ENCODE results near the gene MED8. TPM values are rescaled to one million over a fixed set of nuclear protein-coding genes. Genes with fewer than 3 reads are reported as not detected.
A peak's percentile ranks its signal among the peaks of the same experiment; 100 is the strongest.

Gene MED8
- total and polyA plus RNA-seq, 5 donors from 2014 or later = 18.4 to 51.3 (median 45.9) TPM

DNA sequence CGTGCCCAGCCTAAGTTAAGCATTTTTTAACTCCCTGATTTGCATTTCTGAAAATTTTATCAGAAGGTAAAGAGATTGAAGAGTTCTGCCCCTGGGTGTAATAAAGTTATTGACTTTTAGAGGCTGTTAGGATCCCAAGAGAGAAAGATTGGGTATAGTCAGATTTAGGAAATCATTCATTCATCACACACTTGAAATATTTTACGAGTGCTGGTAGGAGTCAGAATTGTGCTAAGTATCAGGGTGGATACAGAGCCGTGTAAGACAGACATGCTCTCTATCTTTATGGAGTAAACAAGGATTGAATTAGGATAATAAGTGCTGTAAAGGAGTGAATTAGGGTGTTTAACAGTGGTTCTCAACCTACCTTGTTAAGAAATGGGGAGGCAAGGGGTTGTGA is 3.1 kb upstream of the MED8 start:
- Mint-ChIP-seq H3K27me3 (no peaks in the 10 kb centered on the region), H3K27ac (peak overlapping the region in 2 of 3 donors; percentile 22 to 39), H3K4me1 (peaks cover 19 to 57% (median 44%) of the 10 kb centered on the region in 4 donors), H3K4me3 (peak overlapping the region in 2 of 4 donors; percentile 63 to 83), H3K36me3 (peaks cover 11% of the 10 kb centered on the region), H3K9me3 (no peaks in the 10 kb centered on the region)
- H3K9me3 ChIP-seq (ENCODE audit: control insufficient read depth in 2 of 2, low read length in 2 of 2) = no peaks in the 10 kb centered on the region
- H3K4me3 ChIP-seq (ENCODE audit: low read depth, low read length) = no peak overlapping the region
- DNase-seq (no peak), ATAC-seq (ENCODE audit: low read depth in 2 of 2) (no peak)
- peaks cover 10% of the 10 kb centered on the region for H3K36me3 ChIP-seq (ENCODE audit: control insufficient read depth, insufficient read depth, low read length)
- H3K27me3 ChIP-seq (ENCODE audit: control insufficient read depth, insufficient read depth, low read length) = no peaks in the 10 kb centered on the region
- no peak overlapping the region for H3K27ac ChIP-seq (ENCODE audit: insufficient read depth, low read length, poor library complexity, severe bottlenecking)
- H3K4me1 ChIP-seq (ENCODE audit: control insufficient read depth, insufficient read depth, low read length, poor library complexity, severe bottlenecking) = peaks cover 17% of the 10 kb centered on the region

GRCh38 chr1:43388613-43389012 is 987 bp downstream of the MED8 start:
- no peaks in the 10 kb centered on the region for H3K9me3 ChIP-seq (ENCODE audit: control insufficient read depth in 2 of 2, low read length in 2 of 2)
- peaks cover 23% of the 10 kb centered on the region for H3K36me3 Mint-ChIP-seq
- H3K27me3 Mint-ChIP-seq = no peaks in the 10 kb centered on the region
- H3K27ac ChIP-seq (ENCODE audit: insufficient read depth, low read length, poor library complexity, severe bottlenecking) = peak overlapping the region; percentile 75
- no peak for ATAC-seq (ENCODE audit: low read depth in 2 of 2)
- peak overlapping the region; percentile 94 for H3K4me3 ChIP-seq (ENCODE audit: low read depth, low read length)
- peaks cover 20% of the 10 kb centered on the region for H3K4me1 ChIP-seq (ENCODE audit: control insufficient read depth, insufficient read depth, low read length, poor library complexity, severe bottlenecking)
- no peak for DNase-seq
- H3K36me3 ChIP-seq (ENCODE audit: control insufficient read depth, insufficient read depth, low read length) = peaks cover 40% of the 10 kb centered on the region
- peak overlapping the region; percentile 32 to 100 (median 99) for H3K27ac Mint-ChIP-seq
- H3K4me1 Mint-ChIP-seq = peaks cover 19 to 62% (median 37%) of the 10 kb centered on the region in 4 donors
- peak overlapping the region; percentile 96 to 100 (median 100) for H3K4me3 Mint-ChIP-seq
- no peaks in the 10 kb centered on the region for H3K27me3 ChIP-seq (ENCODE audit: control insufficient read depth, insufficient read depth, low read length)
- H3K9me3 Mint-ChIP-seq = no peaks in the 10 kb centered on the region

DNA sequence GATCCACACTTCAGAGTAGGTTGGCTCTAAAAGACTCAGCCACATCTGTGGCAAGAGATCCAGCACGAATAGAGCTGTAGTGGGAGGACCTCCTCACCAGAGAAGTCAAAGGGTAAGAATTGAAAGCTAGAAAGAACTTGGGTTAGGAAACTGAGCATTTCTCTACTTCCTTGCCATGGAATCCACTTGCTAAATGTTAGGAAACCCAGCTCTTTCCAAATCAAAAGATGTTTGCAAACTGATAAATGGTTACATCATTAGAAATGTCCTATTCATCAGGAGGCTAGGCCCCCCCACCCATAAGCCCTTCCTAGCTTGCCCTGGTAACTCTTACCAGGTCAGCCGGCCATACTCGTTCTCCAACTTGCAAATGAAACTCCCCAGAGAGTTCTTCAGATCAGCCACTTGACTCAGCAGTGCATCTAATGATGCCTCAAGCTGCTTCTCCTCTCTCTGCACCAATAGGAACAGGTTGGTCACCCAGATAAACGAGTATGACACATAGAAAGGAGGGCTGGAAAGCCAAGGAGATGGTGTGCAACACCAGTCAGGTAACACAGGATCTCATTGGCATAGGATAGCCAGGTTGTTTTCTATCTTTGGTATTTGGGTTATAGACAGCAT is 1.5 kb downstream of the MED8 start:
- Mint-ChIP-seq H3K27ac (peak overlapping the region; percentile 32 to 100 (median 99)), H3K9me3 (no peaks in the 10 kb centered on the region), H3K36me3 (peaks cover 23% of the 10 kb centered on the region), H3K4me1 (peaks cover 18 to 61% (median 33%) of the 10 kb centered on the region in 4 donors), H3K4me3 (peak overlapping the region; percentile 96 to 100 (median 100)), H3K27me3 (no peaks in the 10 kb centered on the region)
- no peak overlapping the region for H3K27ac ChIP-seq (ENCODE audit: insufficient read depth, low read length, poor library complexity, severe bottlenecking)
- ATAC-seq (ENCODE audit: low read depth in 2 of 2) (no peak), DNase-seq (no peak)
- H3K4me3 ChIP-seq (ENCODE audit: low read depth, low read length) = peak overlapping the region; percentile 94
- H3K27me3 ChIP-seq (ENCODE audit: control insufficient read depth, insufficient read depth, low read length) = no peaks in the 10 kb centered on the region
- peaks cover 20% of the 10 kb centered on the region for H3K4me1 ChIP-seq (ENCODE audit: control insufficient read depth, insufficient read depth, low read length, poor library complexity, severe bottlenecking)
- peaks cover 45% of the 10 kb centered on the region for H3K36me3 ChIP-seq (ENCODE audit: control insufficient read depth, insufficient read depth, low read length)
- H3K9me3 ChIP-seq (ENCODE audit: control insufficient read depth in 2 of 2, low read length in 2 of 2) = no peaks in the 10 kb centered on the region

GRCh38 chr1:43386676-43387075 is 2.9 kb downstream of the MED8 start:
- Histone ChIP-seq H3K4me3 (ENCODE audit: low read depth, low read length) (no peak overlapping the region), H3K27ac (ENCODE audit: insufficient read depth, low read length, poor library complexity, severe bottlenecking) (no peak overlapping the region), H3K27me3 (ENCODE audit: control insufficient read depth, insufficient read depth, low read length) (no peaks in the 10 kb centered on the region), H3K9me3 (ENCODE audit: control insufficient read depth in 2 of 2, low read length in 2 of 2) (no peaks in the 10 kb centered on the region), H3K4me1 (ENCODE audit: control insufficient read depth, insufficient read depth, low read length, poor library complexity, severe bottlenecking) (peaks cover 20% of the 10 kb centered on the region), H3K36me3 (ENCODE audit: control insufficient read depth, insufficient read depth, low read length) (peaks cover 59% of the 10 kb centered on the region)
- Mint-ChIP-seq H3K27ac (peak overlapping the region in 2 of 3 donors; percentile 20 to 68), H3K27me3 (no peaks in the 10 kb centered on the region), H3K36me3 (peaks cover 28% of the 10 kb centered on the region), H3K4me3 (peak overlapping the region in 1 of 4 donors; percentile 96), H3K9me3 (no peaks in the 10 kb centered on the region), H3K4me1 (peaks cover 12 to 59% (median 28%) of the 10 kb centered on the region in 4 donors)
- ATAC-seq (ENCODE audit: low read depth in 2 of 2) (no peak), DNase-seq (no peak)

DNA sequence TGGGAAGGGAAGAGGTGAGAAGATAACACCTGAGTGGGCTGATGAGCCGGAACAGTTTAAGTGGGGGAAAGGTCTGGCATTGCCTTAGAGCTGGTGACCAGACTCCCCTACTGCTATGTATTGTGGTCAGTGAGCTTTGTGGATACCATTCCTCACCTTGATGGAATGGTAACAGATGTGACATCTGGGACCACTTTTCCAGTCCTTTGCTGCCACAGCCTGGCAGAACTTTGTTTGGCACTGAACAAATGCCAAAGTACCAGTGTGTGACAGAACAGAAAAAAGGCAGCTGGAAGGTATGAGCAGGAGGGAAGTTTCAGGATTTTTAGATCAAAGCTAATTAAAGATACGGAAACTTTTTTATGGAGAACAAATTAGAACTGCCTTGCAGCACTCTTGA is 6.2 kb downstream of the MED8 start:
- Mint-ChIP-seq H3K4me1 (peaks cover 5 to 31% (median 9%) of the 10 kb centered on the region in 4 donors), H3K4me3 (no peak overlapping the region), H3K36me3 (peaks cover 38% of the 10 kb centered on the region), H3K9me3 (no peaks in the 10 kb centered on the region), H3K27me3 (no peaks in the 10 kb centered on the region), H3K27ac (peak overlapping the region in 1 of 3 donors; percentile 76)
- Histone ChIP-seq H3K27ac (ENCODE audit: insufficient read depth, low read length, poor library complexity, severe bottlenecking) (no peak overlapping the region), H3K27me3 (ENCODE audit: control insufficient read depth, insufficient read depth, low read length) (no peaks in the 10 kb centered on the region), H3K36me3 (ENCODE audit: control insufficient read depth, insufficient read depth, low read length) (peaks cover 63% of the 10 kb centered on the region), H3K9me3 (ENCODE audit: control insufficient read depth in 2 of 2, low read length in 2 of 2) (no peaks in the 10 kb centered on the region), H3K4me3 (ENCODE audit: low read depth, low read length) (no peak overlapping the region), H3K4me1 (ENCODE audit: control insufficient read depth, insufficient read depth, low read length, poor library complexity, severe bottlenecking) (peaks cover 10% of the 10 kb centered on the region)
- DNase-seq (no peak), ATAC-seq (ENCODE audit: low read depth in 2 of 2) (no peak)

DNA sequence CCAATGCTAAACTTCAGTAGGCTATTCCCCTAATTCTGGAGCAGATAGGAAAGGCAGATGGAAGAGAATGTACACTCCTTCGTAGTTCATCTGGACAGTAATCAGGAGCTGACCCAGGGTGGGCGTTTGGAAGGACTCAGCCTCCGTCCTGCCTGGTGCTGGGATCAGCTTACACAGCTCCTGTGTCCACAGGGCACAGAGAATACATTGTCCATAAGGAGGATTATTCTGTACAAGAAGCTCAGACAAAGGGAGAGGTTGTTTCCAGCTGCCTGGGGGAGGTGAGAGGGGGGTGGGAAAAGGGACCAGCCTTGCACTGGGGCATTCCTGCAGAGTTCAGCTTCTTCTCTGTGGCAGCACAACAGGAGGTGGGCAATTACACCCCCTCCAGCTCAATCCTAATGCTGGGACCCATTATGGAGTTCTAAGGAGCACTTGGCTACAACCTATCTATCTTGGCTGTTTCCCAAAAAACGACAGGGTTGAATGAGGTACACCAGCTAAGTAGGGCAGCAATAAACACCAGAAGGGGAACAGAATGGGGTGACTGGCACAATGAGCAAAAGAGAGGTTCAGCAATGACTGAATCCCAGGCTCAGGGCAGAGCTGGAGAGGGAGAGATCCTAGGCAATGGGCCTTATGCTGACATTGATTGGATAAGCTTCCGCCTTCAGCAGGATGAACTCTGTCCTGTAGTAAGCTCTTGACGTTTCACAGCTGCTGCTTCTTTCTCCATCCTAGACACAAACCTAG is 7.4 kb downstream of the MED8 start:
- Histone ChIP-seq H3K4me3 (ENCODE audit: low read depth, low read length) (no peak overlapping the region), H3K4me1 (ENCODE audit: control insufficient read depth, insufficient read depth, low read length, poor library complexity, severe bottlenecking) (no peaks in the 10 kb centered on the region), H3K27me3 (ENCODE audit: control insufficient read depth, insufficient read depth, low read length) (no peaks in the 10 kb centered on the region), H3K27ac (ENCODE audit: insufficient read depth, low read length, poor library complexity, severe bottlenecking) (no peak overlapping the region), H3K36me3 (ENCODE audit: control insufficient read depth, insufficient read depth, low read length) (peaks cover 58% of the 10 kb centered on the region), H3K9me3 (ENCODE audit: control insufficient read depth in 2 of 2, low read length in 2 of 2) (no peaks in the 10 kb centered on the region)
- no peak for ATAC-seq (ENCODE audit: low read depth in 2 of 2)
- H3K27me3 Mint-ChIP-seq = no peaks in the 10 kb centered on the region
- peaks cover 40% of the 10 kb centered on the region for H3K36me3 Mint-ChIP-seq
- peak overlapping the region in 1 of 3 donors; percentile 29 for H3K27ac Mint-ChIP-seq
- no peak for DNase-seq
- H3K4me3 Mint-ChIP-seq = no peak overlapping the region
- no peaks in the 10 kb centered on the region for H3K9me3 Mint-ChIP-seq
- peaks cover 0 to 23% (median 7%) of the 10 kb centered on the region in 4 donors for H3K4me1 Mint-ChIP-seq

DNA sequence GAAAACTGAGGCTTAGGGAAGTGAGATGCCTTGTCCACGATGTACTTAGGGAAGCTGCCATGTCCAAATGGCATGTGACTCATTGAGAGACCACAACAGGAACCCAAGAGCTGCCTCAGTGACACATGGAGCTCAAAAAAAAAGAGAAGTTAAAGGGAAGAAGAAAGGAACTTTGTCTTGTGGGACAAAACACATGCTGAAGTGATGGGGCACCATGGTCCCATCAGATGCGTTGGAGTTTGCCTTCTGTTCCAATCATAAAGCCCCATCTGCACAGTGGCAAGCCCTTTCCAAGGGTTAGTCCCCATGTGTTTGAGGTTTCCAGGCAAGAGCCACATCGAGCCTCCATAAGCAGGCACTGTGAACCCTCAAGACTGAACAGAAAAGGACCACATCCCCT is 8.0 kb downstream of the MED8 start:
- Histone ChIP-seq H3K27ac (ENCODE audit: insufficient read depth, low read length, poor library complexity, severe bottlenecking) (no peak overlapping the region), H3K27me3 (ENCODE audit: control insufficient read depth, insufficient read depth, low read length) (no peaks in the 10 kb centered on the region), H3K4me1 (ENCODE audit: control insufficient read depth, insufficient read depth, low read length, poor library complexity, severe bottlenecking) (no peaks in the 10 kb centered on the region), H3K9me3 (ENCODE audit: control insufficient read depth in 2 of 2, low read length in 2 of 2) (no peaks in the 10 kb centered on the region), H3K36me3 (ENCODE audit: control insufficient read depth, insufficient read depth, low read length) (peaks cover 52% of the 10 kb centered on the region), H3K4me3 (ENCODE audit: low read depth, low read length) (no peak overlapping the region)
- peaks cover 40% of the 10 kb centered on the region for H3K36me3 Mint-ChIP-seq
- H3K27me3 Mint-ChIP-seq = no peaks in the 10 kb centered on the region
- ATAC-seq (ENCODE audit: low read depth in 2 of 2) (no peak), DNase-seq (no peak)
- H3K4me3 Mint-ChIP-seq = no peak overlapping the region
- H3K4me1 Mint-ChIP-seq = peaks cover 0 to 23% (median 6%) of the 10 kb centered on the region in 4 donors
- H3K27ac Mint-ChIP-seq = peak overlapping the region in 2 of 3 donors; percentile 29 to 62
- H3K9me3 Mint-ChIP-seq = no peaks in the 10 kb centered on the region
